HG03354 (cell line): Measurements from ENCODE around the gene GATAD2B.
"Not testable (repeated sequence)": the region's sequence is repeated elsewhere in the genome, so short reads cannot be mapped to it uniquely, and the experiment has no call there.

ENCODE experiments used
- ATAC-seq: cut with Tn5 transposase; IDR thresholded peaks from one replicate; pipeline ENCODE4 v1.9.1; 2021; ENCODE audit warnings: mild to moderate bottlenecking; ENCODE audit not compliant: unreplicated experiment, poor library complexity, severe bottlenecking

GATAD2B gene

DNA sequence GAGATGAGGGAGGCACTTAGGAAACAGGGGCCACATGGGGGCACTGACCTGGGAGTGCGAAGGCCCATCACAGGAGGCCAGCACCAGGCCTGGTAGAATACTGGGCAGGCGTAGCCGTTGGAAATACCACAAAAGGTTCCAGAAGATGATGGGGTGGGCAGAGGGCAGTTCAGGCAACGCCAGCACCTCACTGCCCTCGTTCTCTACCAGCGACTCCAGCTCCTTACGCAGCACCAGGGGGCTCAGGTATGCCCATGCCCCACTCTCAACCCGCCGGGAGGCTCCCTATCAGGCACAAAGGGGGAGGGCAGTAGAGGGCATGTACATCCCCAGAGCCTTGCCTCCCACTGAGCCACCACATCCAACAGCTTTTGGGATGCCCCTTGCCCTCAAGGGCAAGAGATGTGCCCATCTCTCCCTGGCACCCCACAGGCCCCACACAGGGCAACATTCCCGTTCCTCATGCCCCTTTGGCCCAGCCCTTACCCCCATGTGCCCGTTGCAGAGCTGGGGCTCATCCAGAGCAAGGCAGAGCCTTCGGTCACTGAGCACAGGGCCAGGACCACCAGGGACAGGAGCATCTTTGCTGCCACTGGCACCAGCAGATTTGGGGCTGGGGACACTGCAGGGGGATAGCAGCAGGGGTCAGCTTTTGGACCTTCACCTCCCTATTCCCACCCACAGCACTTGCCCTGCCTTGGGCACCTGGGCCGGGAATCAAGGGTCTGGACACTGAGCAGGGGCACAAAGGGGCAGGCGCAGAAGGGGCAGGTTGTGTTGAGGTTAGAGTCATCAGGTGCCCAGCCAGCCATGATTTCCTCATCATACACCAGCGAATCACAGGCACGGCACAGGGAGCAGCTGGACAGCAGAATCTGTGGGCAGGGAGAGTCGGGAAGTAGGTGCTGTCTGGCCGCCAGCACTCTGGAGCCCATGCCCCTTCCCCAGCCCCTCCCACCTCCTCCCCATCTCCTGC lies 9.7 kb upstream of the GATAD2B start:
- ATAC-seq = no peak

DNA sequence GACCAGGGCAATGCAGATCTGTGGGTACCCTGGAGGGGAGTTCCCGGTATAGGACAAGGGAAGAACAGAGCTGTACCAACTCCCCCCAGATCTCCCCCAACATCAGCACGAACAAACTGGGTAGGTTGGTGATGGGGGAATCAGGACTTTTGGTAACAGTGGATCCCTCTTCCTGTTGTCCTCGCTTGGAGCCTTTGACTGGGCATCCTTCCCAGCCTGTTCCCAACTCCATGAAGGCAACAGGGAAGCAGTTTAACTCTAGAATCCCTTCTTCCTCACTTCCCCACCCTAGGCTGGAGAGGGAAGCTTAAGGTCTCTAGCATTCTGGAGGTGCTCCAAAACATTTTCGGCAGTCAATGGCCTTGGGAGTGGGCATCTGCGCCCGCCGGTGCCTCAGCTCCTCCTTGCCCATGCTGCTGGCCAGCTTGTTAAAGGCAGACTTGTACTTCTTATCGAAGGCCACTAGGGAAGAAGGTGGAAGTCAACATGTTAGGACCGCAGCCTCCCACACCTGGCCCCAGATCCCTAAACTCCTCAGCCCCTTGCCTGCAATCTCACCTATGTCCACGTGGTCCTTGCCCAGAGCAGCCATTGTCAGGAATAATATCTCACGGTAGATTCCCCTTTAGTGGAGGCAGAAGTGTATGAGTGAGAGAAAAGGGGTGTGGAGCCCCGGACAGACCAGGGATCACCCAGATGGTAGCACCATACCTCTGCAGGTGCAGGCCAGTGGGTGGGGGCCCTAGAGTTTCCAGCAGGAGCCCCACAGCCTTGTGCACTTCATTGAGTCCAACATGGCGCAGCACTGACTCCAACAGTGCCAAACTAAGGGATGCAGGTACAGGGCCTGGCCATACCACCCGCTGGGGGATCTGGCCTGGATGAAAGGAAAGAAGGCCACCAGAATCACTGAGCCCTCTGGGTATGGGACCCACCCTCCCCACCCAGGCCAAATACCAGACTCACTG lies 7.5 kb upstream of the GATAD2B start:
- ATAC-seq = no peak

DNA sequence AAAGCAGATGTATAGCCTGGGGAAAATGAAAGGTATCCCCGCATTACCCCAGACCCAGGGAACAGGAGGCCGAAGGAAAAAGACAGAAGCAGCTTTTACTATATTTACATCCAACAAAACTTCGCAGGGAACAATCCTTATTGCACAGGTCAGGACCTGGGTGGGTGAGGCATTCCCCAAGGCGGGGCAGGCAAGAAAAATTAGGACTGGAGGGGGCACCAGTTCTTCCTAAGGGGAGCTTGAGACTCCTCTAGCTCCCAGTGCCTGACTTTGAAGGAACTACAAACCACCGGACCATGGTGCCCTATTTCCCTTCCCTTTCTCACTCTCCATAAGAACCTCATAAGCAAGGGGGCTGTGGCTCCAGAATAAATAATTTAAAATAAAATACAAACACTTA lies 6.7 kb upstream of the GATAD2B start:
- no peak for ATAC-seq

DNA sequence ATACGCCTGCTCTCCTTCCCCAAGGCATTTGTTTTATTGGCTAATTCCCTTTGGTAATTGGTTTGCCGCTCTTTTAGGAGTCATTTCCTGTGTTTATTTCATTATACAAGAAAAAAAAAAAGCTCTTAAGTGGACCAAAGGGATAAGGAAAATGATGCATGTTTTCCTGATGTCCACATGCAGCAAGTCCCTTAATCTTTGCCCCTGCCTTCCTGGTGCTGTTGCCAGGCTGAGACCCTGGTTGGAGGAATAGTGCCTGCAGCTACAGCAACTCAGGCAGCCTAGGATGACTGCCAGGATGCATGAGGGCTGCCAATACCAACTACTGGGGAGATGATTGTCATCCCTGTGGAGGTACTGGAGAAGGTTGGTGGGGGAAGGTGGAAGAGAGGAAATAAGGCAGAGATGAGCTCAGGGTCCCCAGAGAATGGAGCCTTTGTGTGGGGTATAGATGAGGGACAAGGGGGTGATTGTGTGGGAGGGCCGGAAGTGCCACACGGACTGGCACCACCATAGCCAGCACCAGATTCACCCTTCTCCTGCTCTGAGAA lies 6.1 kb upstream of the GATAD2B start:
- ATAC-seq = no peak

DNA sequence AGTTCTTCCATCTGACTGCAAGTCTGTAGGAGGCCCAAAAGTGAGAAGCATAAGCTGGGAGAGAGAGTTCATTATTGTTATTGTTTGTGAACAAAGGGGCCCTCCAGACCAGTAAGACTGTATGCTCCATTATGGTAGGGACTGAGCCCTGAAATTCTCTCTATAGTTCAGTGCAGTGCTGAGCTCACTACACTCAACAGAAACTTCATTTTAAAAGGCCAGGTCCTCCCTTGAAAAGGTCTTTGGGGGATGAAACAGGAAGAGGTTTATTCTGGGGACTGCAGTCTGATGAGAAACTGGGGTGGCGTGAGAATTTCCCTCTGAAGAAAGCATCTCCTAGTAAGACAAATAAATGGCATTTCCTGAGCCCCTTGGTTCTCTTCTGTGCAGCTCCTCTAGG lies 5.5 kb upstream of the GATAD2B start:
- no peak for ATAC-seq

DNA sequence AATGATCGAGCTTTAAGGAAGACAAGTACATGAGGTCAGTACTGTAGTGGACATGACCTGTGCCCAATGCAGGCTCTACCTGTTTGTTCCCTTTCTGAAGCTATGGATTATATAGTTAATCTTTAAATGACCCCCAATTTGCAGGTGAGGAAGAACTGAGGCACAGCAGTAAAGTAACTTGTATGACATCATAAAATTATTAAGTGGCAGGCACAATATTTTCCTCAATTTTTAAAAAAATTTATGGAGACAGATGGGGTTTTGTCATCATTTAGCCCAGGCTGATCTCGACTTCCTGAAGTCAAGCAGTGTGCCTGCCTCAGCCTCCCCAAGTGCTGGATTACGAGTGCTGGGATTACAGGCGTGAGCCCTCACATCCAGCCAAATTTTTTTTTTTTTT lies 3.6 kb upstream of the GATAD2B start:
- ATAC-seq = no peak

DNA sequence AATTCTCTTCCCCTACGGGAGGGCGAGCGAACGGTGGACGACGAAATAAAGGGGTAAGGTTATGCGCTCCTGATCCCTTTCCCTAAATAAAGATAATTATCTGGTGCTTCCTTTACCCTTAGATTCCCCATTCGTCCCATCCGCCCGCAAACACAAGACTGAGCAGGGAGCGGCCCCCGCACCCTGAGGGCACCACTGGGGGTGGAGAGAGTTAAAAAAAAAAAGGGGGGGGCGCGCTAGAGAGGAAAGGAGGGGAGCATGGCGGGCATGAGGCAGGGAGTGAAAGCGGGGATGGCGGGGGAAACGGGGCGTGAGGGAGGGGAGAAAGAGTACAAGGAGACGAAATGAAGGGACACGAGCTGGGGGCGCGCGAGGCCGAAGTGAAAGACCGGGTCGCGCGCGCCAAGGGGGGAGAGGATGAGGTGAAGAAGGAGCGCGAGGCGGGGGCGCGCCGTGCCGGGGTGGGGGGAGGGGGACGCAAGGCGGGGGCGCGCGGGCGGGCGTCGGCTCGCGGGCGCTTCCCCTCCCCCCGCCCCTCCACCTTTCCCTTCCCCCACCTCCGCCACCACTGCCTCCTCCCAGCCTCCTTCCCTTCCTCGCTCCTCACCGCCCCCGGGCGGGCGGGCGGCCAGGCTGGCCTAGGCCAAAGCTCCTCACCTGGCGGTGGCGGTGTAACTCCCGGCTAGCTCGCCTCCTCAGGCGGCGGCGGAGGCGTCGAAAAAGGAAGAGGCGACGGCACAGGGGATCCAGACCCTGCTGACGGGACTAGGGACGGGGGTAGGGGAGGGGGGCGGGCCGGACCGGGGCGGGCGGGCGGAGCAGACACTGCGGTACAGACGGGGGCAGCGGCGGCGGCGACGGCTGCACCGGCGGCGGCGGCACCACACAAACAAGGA lies 448 bp downstream of the GATAD2B start:
- peak; percentile 39 for ATAC-seq

DNA sequence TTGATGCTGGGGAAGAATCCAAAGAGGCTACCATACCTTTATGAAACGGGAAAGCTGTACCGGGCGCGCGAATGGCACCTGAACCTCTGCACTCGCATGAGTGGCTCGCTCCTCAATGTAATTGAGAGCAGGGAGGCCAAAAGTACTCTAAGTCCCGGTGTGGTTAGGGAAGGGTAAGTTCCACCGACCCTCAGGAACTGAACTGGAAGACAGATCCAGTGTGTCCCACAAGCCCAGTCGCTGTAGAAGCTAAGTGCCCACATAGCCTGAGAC lies 1.0 kb downstream of the GATAD2B start:
- no peak for ATAC-seq

DNA sequence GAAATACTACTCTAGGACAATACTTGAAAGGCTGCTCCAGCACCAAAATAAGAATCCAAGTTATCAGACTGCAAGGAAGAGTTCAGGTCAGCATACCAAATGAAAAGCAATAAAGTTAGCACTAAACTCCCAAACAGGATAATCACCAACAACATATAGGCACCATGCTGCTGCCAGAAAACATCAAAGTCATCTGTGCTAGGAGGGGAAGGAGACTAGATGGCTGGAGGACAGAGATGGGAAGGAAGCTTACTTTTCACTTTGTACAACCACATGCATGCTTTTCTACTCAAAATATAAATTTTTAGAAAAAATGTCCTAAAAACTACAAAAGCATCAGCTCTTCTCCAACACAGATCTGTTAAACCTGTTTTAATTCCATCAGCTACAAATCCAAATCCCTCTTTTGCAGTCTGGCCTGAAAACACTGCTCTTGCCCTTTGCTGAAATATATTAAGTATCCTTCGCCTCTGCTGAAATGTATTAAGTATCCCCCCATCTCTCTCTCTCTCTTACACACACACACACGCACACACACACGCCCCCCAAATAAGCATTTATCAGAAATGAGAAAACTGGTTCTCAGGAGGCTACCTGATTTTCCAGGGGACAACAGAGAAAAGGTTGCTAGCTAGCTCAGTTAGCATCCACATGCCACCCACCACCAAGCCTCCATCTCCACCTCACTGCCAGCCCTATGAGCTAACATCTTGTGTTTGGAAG lies 1.5 kb downstream of the GATAD2B start:
- ATAC-seq = no peak

DNA sequence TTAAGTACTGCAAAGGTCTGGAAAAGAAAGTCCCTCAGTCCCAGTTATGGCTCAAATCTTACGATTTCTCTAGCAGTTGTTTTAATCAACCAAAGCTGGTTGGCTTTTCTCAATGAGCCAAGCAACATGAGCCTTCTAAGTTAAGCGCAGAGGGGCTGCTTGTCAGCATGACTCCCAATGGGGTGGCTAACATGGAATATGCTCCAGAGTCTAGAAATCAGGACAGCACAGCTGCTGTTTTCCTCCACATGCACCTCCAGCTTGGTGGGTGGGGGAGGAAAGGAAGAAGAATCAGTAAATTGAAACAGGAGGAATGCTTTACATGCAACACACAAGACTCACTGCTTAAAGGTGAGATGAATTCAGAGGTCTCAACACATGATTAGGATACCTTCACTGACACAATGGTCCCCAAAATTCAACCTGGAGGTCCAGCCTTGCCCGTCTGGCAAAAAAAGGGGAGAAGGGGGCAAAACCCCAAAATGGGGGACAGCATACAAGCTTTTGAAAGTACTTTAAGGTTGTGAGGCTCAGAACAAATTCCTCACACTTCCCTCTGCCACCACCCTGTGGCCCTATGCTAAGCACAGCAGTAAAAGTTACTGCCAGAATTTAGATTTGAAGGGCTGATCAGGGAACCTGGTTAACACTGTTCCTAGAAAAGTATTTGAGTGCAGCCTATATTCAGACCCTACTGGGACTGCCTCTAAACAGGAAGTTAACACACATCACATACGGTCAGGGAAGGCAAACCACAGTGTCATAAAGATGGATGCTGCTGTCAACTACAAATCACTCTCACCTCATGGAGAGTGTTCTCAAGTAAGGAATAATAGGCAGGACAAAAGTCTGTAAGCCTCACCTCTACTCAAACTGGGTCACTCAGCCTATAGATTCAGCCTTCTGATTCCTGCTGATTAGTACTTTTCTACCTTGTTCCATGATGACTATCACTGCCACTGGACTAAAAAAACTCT lies 2.6 kb downstream of the GATAD2B start:
- no peak for ATAC-seq

DNA sequence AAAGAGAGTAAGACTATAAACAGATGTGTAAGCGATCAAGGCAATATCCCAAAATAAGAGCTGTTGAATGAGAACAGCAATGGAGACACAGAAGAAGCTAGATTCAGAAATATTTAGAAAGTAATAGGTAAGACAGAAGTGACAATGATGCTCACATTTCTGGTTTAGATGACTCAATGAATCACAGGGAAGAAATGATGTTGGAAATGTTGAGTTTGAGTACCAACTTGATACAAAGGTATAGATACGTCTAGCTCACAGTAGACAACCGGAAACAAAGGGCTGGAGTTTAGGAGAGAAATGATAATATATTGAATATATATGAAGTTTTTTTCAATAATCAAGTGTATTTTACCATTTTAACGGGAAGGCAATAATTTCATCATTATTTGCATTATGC lies 6.5 kb downstream of the GATAD2B start:
- no peak for ATAC-seq

DNA sequence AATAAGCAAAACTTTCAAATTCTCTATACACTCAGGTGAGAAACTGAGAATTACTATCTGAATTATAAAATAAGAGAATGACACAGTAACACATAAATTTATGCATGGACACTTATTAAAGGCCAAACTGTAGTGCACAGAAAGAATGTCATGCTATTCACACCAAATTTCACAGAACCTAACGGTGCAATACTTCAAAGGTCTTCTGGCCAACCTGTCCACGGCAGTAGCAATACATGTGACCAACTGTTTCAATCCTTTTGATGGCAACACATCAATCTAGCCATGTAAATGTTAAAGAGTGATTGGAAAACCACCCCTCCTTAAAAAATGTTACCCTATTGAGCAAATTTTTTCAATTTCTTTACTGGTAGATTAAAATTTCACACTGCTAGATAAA lies 10.4 kb downstream of the GATAD2B start:
- ATAC-seq = no peak

DNA sequence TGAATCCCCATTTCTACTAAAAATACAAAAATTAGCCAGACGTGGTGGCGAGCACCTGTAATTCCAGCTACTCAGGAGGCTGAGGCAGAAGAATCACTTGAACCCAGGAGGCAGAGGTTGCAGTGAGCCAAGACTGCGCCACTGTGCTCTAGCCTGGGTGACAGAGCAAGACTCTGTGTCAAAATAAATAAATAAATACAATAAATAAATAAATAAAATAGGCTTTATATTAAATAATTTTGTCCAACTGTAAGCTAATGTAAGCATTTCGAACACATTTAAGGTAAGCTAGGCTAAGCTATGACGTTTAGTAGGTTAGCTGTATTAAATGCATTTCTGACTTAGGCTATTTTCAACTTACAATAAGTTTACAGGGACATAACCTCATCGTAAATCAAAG lies 12.2 kb downstream of the GATAD2B start:
- ATAC-seq = not testable (repeated sequence)

DNA sequence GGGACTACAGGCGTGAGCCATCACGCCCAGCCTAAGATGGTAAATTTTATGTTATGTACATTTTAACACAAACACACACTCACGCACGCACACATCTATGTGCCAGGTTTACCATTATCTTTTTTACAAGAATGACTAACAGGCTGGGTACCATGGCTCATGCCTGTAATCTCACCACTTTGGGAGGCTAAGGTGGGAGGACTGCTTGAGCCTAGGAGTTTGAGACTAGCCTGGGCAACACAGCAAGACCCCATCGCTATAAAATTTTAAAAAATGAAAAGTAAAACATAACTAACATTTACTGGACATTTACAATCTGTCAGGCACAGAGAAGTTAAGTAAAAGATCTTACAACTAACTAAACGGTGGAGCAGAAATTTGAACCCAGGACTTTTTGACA lies 14.7 kb downstream of the GATAD2B start:
- no peak for ATAC-seq

DNA sequence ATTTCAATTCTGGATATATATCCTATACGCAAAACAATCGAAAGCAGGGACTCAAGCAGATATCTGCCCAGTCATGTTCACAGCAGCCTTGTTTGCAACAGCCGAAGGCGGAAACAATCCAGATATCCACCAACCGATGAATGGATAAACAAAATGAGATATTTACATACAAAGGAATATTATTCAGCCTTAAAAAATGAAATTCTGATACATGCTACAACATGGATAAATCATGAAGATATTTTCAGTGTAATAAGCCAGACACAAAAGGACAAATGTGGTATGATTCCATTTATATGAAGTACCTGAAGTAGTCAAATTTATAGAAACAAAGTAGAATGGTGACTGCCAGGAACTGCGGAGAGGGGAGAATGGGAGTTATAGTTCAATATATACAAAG lies 15.6 kb downstream of the GATAD2B start:
- no peak for ATAC-seq

DNA sequence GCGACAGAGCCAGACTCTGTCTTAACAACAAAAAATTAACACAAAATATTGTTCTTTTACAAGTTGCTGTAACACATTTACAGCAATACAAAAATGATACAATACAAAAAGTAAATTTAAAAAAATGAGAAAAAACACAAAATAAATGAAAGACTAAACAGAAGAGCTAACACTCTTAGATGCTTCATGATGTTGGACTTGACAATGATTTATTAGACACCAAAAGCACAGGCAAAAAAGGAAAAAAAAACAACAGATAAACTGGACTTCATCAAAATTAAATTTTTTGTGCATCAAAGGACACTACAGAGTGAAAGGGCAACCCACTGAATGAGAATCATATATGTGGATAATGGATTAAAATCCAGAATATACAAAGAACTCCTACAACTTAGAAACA lies 16.4 kb downstream of the GATAD2B start:
- ATAC-seq = no peak

DNA sequence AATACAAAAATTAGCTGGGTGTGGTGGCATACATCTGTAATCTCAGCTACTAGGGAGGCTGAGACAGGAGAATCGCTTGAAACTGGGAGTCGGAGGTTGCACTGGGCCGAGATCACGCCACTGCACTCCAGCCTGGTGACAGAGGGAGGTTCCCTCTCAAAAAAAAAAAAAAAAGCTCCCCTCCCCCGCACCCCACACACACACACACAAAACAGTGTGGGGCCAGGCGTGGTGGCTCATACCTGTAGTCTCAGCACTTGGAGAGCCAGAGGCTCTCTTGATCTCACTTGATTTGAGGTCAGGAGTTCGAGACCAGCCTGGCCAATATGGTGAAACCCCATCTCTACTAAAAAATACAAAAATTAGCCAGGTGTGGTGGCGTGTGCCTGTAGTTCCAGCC lies 16.9 kb downstream of the GATAD2B start:
- not testable (repeated sequence) for ATAC-seq
